A549 (cell line): ENCODE results near the gene DFFB. TPM values are rescaled to one million over a fixed set of nuclear protein-coding genes. Genes with fewer than 3 reads are reported as not detected.

ENCODE experiments used
- ATAC-seq, 2 experiments: fragments of 200-7000 bp in 1 of 2; fragments of >200 bp in 1 of 2; cut with Nextera tagmentation in 1 of 2; cut with Tn5 transposase in 1 of 2; 3 replicates each; pipeline versions ENCODE4 v1.8.0 to v1.9.1; 2018 to 2020; ENCODE audit warnings: mild to moderate bottlenecking in 1 of 2, moderate library complexity in 1 of 2
- CTCF ChIA-PET: fragments of 300-600 bp; sonication (Branson Sonifier 250); formaldehyde crosslinking; extraction: SDS; loops from one replicate; lab custom pipeline; 2021; ENCODE audit warnings: antibody characterized with exemption, inconsistent platforms; lab: Yijun Ruan, JAX
- POLR2A ChIA-PET: fragments of 350-600 bp; formaldehyde crosslinking; extraction: SDS; loops from one replicate; lab custom pipeline; 2021; ENCODE audit warnings: antibody characterized with exemption, inconsistent platforms; lab: Yijun Ruan, JAX
- DNase-seq, 2 experiments: peaks; one replicate each; pipeline versions ENCODE4 v3.0.0 to v3.0.0-alpha.2; 2011 to 2016; ENCODE audit warnings: low read depth in 1 of 2, low spot score in 1 of 2
- FAIRE-seq: peaks from 2 replicates; lab custom pipeline; 2011; peaks lifted over from hg19 to GRCh38; lab: Jason Lieb, UNC
- H3K27ac ChIP-seq, 2 experiments: fragments of >200 bp; sonication (Bioruptor Twin); formaldehyde crosslinking; 3 replicates each; pipeline ENCODE4 v1.5.1; 2016 to 2017
- H3K4me1 ChIP-seq: fragments of >200 bp; sonication (Bioruptor Twin); formaldehyde crosslinking; 3 replicates; pipeline ENCODE4 v1.6.1; 2016
- H3K4me2 ChIP-seq: fragments of >200 bp; sonication (Bioruptor Twin); formaldehyde crosslinking; 3 replicates; pipeline ENCODE4 v1.6.1; 2016
- H3K4me3 ChIP-seq: fragments of >200 bp; sonication (Bioruptor Twin); formaldehyde crosslinking; 3 replicates; pipeline ENCODE4 v1.5.1; 2016
- H3K9me3 ChIP-seq: fragments of >200 bp; sonication (Bioruptor Twin); formaldehyde crosslinking; 3 replicates; pipeline ENCODE4 v1.6.1; 2016
- CEBPB ChIP-seq, 2 experiments: fragments of >200 bp in 1 of 2; sonication (Bioruptor Twin) in 1 of 2; formaldehyde crosslinking in 1 of 2; IDR thresholded peaks; 2 replicates each; pipeline ENCODE4 v1.6.1; 2012 to 2016
- CTCF ChIP-seq: fragments of >200 bp; sonication (Bioruptor Twin); formaldehyde crosslinking; IDR thresholded peaks from 3 replicates; pipeline ENCODE4 v1.5.1; 2016
- E2F6 ChIP-seq: IDR thresholded peaks from 2 replicates; pipeline ENCODE4 v1.6.1; 2012; ENCODE audit warnings: low read depth, borderline replicate concordance
- ESRRA ChIP-seq: fragments of 150-350 bp; IDR thresholded peaks from 2 replicates; pipeline ENCODE4 v1.6.1; 2014; ENCODE audit warnings: mild to moderate bottlenecking, low read length, borderline replicate concordance
- FOSB ChIP-seq: fragments of 250-450 bp; sonication (Bioruptor Pico); IDR thresholded peaks from 2 replicates; pipeline ENCODE4 v1.5.0; 2020; ENCODE audit warnings: mild to moderate bottlenecking, moderate library complexity
- FOSL2 ChIP-seq, 2 experiments: fragments of 450-650 bp in 1 of 2; fragments of >200 bp in 1 of 2; sonication (Bioruptor Twin) in 1 of 2; formaldehyde crosslinking; IDR thresholded peaks; 2 replicates each; pipeline versions ENCODE4 v1.5.0 to v1.6.1; 2016 to 2020; ENCODE audit warnings: mild to moderate bottlenecking in 1 of 2, moderate library complexity in 1 of 2
- JUNB ChIP-seq: fragments of >200 bp; sonication (Bioruptor Twin); formaldehyde crosslinking; IDR thresholded peaks from 2 replicates; pipeline ENCODE4 v1.6.1; 2016
- MAFK ChIP-seq: fragments of 450-650 bp; IDR thresholded peaks from 2 replicates; pipeline ENCODE4 v1.6.1; 2014; ENCODE audit not compliant: partially characterized antibody
- MAZ ChIP-seq: fragments of 150-350 bp; IDR thresholded peaks from 2 replicates; pipeline ENCODE4 v1.6.1; 2014; ENCODE audit warnings: antibody characterized with exemption, low read depth, low read length, borderline replicate concordance
- MYC ChIP-seq: IDR thresholded peaks from 2 replicates; pipeline ENCODE4 v1.6.1; 2012; ENCODE audit warnings: mild to moderate bottlenecking, inconsistent platforms, low read length, improper control_type of control experiment, borderline replicate concordance
- NFE2L2 ChIP-seq: fragments of 150-350 bp; conservative IDR thresholded peaks from 2 replicates; pipeline ENCODE4 v1.6.1; 2014; ENCODE audit warnings: low read length
- POLR2AphosphoS2 ChIP-seq: conservative IDR thresholded peaks from 2 replicates; pipeline ENCODE4 v1.6.1; 2012; ENCODE audit warnings: low read length, improper control_type of control experiment, inconsistent platforms
- RAD21 ChIP-seq, 2 experiments: fragments of >200 bp in 1 of 2; sonication (Bioruptor Twin) in 1 of 2; formaldehyde crosslinking in 1 of 2; IDR thresholded peaks in 1 of 2; conservative IDR thresholded peaks in 1 of 2; 2 replicates in 1 of 2; 3 replicates in 1 of 2; pipeline ENCODE4 v1.6.1; 2012 to 2018; ENCODE audit warnings: inconsistent platforms in 1 of 2
- RARB ChIP-seq: fragments of 250-450 bp; sonication (Bioruptor Pico); IDR thresholded peaks from 2 replicates; pipeline ENCODE4 v1.8.0; 2021; ENCODE audit warnings: mild to moderate bottlenecking, moderate library complexity
- REST ChIP-seq: fragments of 200-600 bp; sonication (generic); IDR thresholded peaks from 2 replicates; pipeline ENCODE4 v1.6.1; 2016; ENCODE audit warnings: antibody characterized with exemption, mild to moderate bottlenecking, moderate library complexity
- RFX5 ChIP-seq: fragments of 450-650 bp; IDR thresholded peaks from 2 replicates; pipeline ENCODE4 v1.7.1; 2014; ENCODE audit warnings: antibody characterized with exemption, mild to moderate bottlenecking, moderate library complexity
- SMC3 ChIP-seq: fragments of >200 bp; sonication (Bioruptor Twin); formaldehyde crosslinking; IDR thresholded peaks from 3 replicates; pipeline ENCODE4 v1.6.1; 2018; ENCODE audit warnings: inconsistent platforms
- SREBF2 ChIP-seq: fragments of 450-650 bp; IDR thresholded peaks from 2 replicates; pipeline ENCODE4 v1.6.1; 2014; ENCODE audit warnings: mild to moderate bottlenecking, moderate library complexity
- TFCP2L1 ChIP-seq: fragments of 250-450 bp; sonication (Bioruptor Pico); IDR thresholded peaks from 2 replicates; pipeline ENCODE4 v1.5.0; 2021; ENCODE audit warnings: mild to moderate bottlenecking
- ZFP36 ChIP-seq: fragments of 450-650 bp; IDR thresholded peaks from 2 replicates; pipeline ENCODE4 v1.6.1; 2014; ENCODE audit warnings: borderline replicate concordance; ENCODE audit not compliant: partially characterized antibody
- ZNF302 ChIP-seq: fragments of 250-450 bp; sonication (Bioruptor Pico); IDR thresholded peaks from 2 replicates; pipeline ENCODE4 v1.9.0; 2021; ENCODE audit warnings: inconsistent platforms, mild to moderate bottlenecking, moderate library complexity
- ZSCAN20 ChIP-seq: fragments of 250-450 bp; sonication (Bioruptor Pico); IDR thresholded peaks from 2 replicates; pipeline ENCODE4 v1.8.0; 2022; ENCODE audit warnings: mild to moderate bottlenecking, moderate library complexity
- WGBS: methylation state at CpG from one replicate; pipeline ENCODE4 v1.1.6; 2017; ENCODE audit errors: missing lambda C conversion rate; 5-methylcytosine and 5-hydroxymethylcytosine counted together
- polyA plus RNA-seq, 4 experiments: library from polyadenylated mRNA; depleted of rRNA in 3 of 4; stranded (reverse); fragments of >200 nt; fragmentation: RNase III in 1 of 4; extraction: RNeasy Plus Mini Kit Qiagen cat#74134 plus additional on column Dnase treatment in 1 of 4; gene quantifications; 2 replicates in 3 of 4; 3 replicates in 1 of 4; pipeline ENCODE4 v1.2.3, GENCODE V29; 2011 to 2017

The DFFB gene
- polyA plus RNA-seq, 2 of the 4 experiments (the other 2 are of a cell fraction), result 2.5 to 3.7 TPM

GRCh38 chr1:3871451-3871805, 14.2 kb downstream of the DFFB start:
- no peak for FAIRE-seq
- no peaks in the 10 kb centered on the region for H3K4me1 ChIP-seq
- no peaks in the 10 kb centered on the region for H3K9me3 ChIP-seq
- 91% methylated on average over 3 of the region's 7 CpGs for WGBS
- ChIA-PET CTCF (interaction anchor here (1.0 kb wide), 1 partner anchor 13 kb away, joined by 3 read pairs; no protein-coding TSS in a partner anchor), POLR2A (no interaction called here)
- no peak for DNase-seq
- H3K27ac ChIP-seq, result no peak overlapping the region
- H3K4me3 ChIP-seq, result no peak overlapping the region
- TF ChIP-seq ZNF302 (CRISPR knock-in tag) (no peak), RAD21 (conservative IDR thresholded peaks at IDR 0.05 in 1 of 2, IDR thresholded peaks at IDR 0.05 in 1 of 2) (no peak), MAFK (no peak), CEBPB (IDR thresholded peaks at IDR 0.05) (no peak), TFCP2L1 (CRISPR knock-in tag) (no peak), ZSCAN20 (no peak), SMC3 (no peak)
- ATAC-seq, result no peak
- no peak overlapping the region for H3K4me2 ChIP-seq

- no peaks in the 10 kb centered on the region for H3K9me3 ChIP-seq
- TF ChIP-seq ZFP36 (no peak), MYC (no peak), ESRRA (no peak), E2F6 (no peak), RARB (no peak), POLR2AphosphoS2 (no peak), MAZ (no peak), JUNB (no peak), FOSL2 (IDR thresholded peaks at IDR 0.05) (no peak), FOSL2 (CRISPR knock-in tag; IDR thresholded peaks at IDR 0.05) (no peak), NFE2L2 (no peak), SREBF2 (no peak), CTCF (no peak), RFX5 (no peak), MAFK (no peak), REST (no peak), FOSB (CRISPR knock-in tag) (no peak)
- TF ChIP-seq, all 56 proteins: peak for 0
- FAIRE-seq (no peak), DNase-seq (no peak), ATAC-seq (no peak)
- H3K27ac ChIP-seq, result no peak overlapping the region
- H3K4me3 ChIP-seq, result no peak overlapping the region
- POLR2A ChIA-PET, result no interaction called here
- 89% methylated on average over 5 of the region's 8 CpGs for WGBS
- CTCF ChIA-PET, result interaction anchor here (0.7 to 1.1 kb wide), 2 partner anchors 15 to 16 kb away, joined by 3 read pairs; no protein-coding TSS in a partner anchor
- H3K4me2 ChIP-seq, result no peak overlapping the region
- H3K4me1 ChIP-seq, result no peaks in the 10 kb centered on the region
Measured at GRCh38 chr1:3872546-3872945, 15.3 kb downstream of the DFFB start.
